GM12878 (cell line): ENCODE measurements around the gene MCM6.

ENCODE experiments used
- BCL11A ChIP-seq: IDR thresholded peaks from 2 replicates; pipeline ENCODE4 v1.6.1; 2011; ENCODE audit warnings: low read depth, low read length
- BHLHE40 ChIP-seq, 2 experiments: fragments of 450-650 bp in 1 of 2; IDR thresholded peaks; 2 replicates each; pipeline ENCODE4 v1.6.1; 2011 to 2017; ENCODE audit warnings: low read depth in 2 of 2, borderline replicate concordance in 1 of 2, improper control_type of control experiment in 1 of 2, low read length in 1 of 2, mild to moderate bottlenecking in 1 of 2
- CREB1 ChIP-seq: IDR thresholded peaks from 2 replicates; pipeline ENCODE4 v1.6.1; 2012; ENCODE audit warnings: low read depth, mild to moderate bottlenecking, inconsistent platforms
- ETV6 ChIP-seq, 2 experiments: fragments of 450-650 bp in 1 of 2; IDR thresholded peaks in 1 of 2; conservative IDR thresholded peaks in 1 of 2; 2 replicates each; pipeline ENCODE4 v1.6.1; 2014; ENCODE audit warnings: antibody characterized with exemption in 1 of 2, borderline replicate concordance in 1 of 2, low read depth in 1 of 2, mild to moderate bottlenecking in 1 of 2, moderate library complexity in 1 of 2
- FOXM1 ChIP-seq: IDR thresholded peaks from 2 replicates; pipeline ENCODE4 v1.6.1; 2012; ENCODE audit warnings: low read depth, mild to moderate bottlenecking, inconsistent platforms, low read length, moderate library complexity
- JUND ChIP-seq: IDR thresholded peaks from 2 replicates; pipeline ENCODE4 v1.6.1; 2012; ENCODE audit warnings: low read depth, mild to moderate bottlenecking, low read length, improper control_type of control experiment, moderate library complexity
- POLR2A ChIP-seq: IDR thresholded peaks from 2 replicates; pipeline ENCODE4 v1.6.1; 2011; ENCODE audit warnings: low read depth, mild to moderate bottlenecking, low read length
- POU2F2 ChIP-seq: IDR thresholded peaks from 3 replicates; pipeline ENCODE4 v1.6.1; 2011; ENCODE audit warnings: low read depth, mild to moderate bottlenecking, low read length, borderline replicate concordance
- RFX5 ChIP-seq: IDR thresholded peaks from 2 replicates; pipeline ENCODE4 v1.6.1; 2011; ENCODE audit warnings: low read depth, low read length, improper control_type of control experiment
- ZNF384 ChIP-seq: IDR thresholded peaks from 2 replicates; pipeline ENCODE4 v1.6.1; 2012; ENCODE audit warnings: low read depth, mild to moderate bottlenecking, low read length, improper control_type of control experiment, borderline replicate concordance
- TF ChIP-seq, protein P1 (sequence below), 3 experiments: IDR thresholded peaks in 2 of 3; conservative IDR thresholded peaks in 1 of 3; 2 replicates each; pipeline ENCODE4 v1.5.1; 2011; ENCODE audit warnings: low read depth in 3 of 3, low read length in 3 of 3, mild to moderate bottlenecking in 3 of 3, control low read depth in 2 of 3, moderate library complexity in 2 of 3, inconsistent platforms in 1 of 3, mixed read lengths in 1 of 3; ENCODE audit not compliant: control insufficient read depth in 2 of 3, insufficient read depth in 1 of 3; ENCODE audit errors: extremely low read depth in 1 of 3
- TF ChIP-seq, protein P2 (sequence below): IDR thresholded peaks from 2 replicates; pipeline ENCODE4 v1.6.1; 2012; ENCODE audit warnings: improper control_type of control experiment, low read depth, low read length; ENCODE audit not compliant: insufficient replicate concordance
- TF ChIP-seq, protein P3 (sequence below): fragments of 450-650 bp; formaldehyde crosslinking; IDR thresholded peaks from 2 replicates; pipeline ENCODE4 v1.5.0; 2022; ENCODE audit warnings: mild to moderate bottlenecking, missing genetic modification characterization

DNA sequence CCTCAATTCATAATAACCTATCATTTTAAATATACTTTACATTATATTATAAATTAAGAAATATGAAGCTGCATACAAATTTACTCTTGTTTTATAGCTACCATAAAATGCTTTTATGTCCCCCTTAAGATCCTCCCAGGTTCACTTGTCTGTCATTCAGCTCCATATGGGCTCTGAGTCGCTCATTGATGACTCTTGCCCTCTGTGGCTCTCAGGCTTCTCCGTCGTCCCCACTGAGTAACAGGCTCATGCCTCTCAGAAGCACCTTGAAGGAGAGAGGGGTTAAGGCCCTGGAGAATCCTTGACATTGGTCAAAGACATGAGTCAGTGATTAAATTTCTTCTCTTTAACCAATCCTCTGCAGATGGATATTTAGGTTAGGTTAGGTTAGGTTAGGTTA is 6.2 kb upstream of the MCM6 start:
- TF ChIP-seq FOXM1 (no peak), CREB1 (no peak), ZNF384 (no peak), RFX5 (no peak), POU2F2 (no peak), JUND (no peak), ETV6 (conservative IDR thresholded peaks at IDR 0.05 in 1 of 2, IDR thresholded peaks at IDR 0.05 in 1 of 2; ENCODE audit: borderline replicate concordance in 1 of 2, low read depth in 1 of 2) (no peak), POLR2A (no peak), BCL11A (no peak), BHLHE40 (IDR thresholded peaks at IDR 0.05; ENCODE audit: borderline replicate concordance in 1 of 2, low read depth in 2 of 2, low read length in 1 of 2) (no peak)
- TF ChIP-seq, protein P1, sequence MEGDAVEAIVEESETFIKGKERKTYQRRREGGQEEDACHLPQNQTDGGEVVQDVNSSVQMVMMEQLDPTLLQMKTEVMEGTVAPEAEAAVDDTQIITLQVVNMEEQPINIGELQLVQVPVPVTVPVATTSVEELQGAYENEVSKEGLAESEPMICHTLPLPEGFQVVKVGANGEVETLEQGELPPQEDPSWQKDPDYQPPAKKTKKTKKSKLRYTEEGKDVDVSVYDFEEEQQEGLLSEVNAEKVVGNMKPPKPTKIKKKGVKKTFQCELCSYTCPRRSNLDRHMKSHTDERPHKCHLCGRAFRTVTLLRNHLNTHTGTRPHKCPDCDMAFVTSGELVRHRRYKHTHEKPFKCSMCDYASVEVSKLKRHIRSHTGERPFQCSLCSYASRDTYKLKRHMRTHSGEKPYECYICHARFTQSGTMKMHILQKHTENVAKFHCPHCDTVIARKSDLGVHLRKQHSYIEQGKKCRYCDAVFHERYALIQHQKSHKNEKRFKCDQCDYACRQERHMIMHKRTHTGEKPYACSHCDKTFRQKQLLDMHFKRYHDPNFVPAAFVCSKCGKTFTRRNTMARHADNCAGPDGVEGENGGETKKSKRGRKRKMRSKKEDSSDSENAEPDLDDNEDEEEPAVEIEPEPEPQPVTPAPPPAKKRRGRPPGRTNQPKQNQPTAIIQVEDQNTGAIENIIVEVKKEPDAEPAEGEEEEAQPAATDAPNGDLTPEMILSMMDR (IDR thresholded peaks at IDR 0.05 in 2 of 3, conservative IDR thresholded peaks at IDR 0.05 in 1 of 3; ENCODE audit: control insufficient read depth in 2 of 3, extremely low read depth in 1 of 3, insufficient read depth in 1 of 3, low read depth in 3 of 3, low read length in 3 of 3), result no peak
- TF ChIP-seq, protein P2, sequence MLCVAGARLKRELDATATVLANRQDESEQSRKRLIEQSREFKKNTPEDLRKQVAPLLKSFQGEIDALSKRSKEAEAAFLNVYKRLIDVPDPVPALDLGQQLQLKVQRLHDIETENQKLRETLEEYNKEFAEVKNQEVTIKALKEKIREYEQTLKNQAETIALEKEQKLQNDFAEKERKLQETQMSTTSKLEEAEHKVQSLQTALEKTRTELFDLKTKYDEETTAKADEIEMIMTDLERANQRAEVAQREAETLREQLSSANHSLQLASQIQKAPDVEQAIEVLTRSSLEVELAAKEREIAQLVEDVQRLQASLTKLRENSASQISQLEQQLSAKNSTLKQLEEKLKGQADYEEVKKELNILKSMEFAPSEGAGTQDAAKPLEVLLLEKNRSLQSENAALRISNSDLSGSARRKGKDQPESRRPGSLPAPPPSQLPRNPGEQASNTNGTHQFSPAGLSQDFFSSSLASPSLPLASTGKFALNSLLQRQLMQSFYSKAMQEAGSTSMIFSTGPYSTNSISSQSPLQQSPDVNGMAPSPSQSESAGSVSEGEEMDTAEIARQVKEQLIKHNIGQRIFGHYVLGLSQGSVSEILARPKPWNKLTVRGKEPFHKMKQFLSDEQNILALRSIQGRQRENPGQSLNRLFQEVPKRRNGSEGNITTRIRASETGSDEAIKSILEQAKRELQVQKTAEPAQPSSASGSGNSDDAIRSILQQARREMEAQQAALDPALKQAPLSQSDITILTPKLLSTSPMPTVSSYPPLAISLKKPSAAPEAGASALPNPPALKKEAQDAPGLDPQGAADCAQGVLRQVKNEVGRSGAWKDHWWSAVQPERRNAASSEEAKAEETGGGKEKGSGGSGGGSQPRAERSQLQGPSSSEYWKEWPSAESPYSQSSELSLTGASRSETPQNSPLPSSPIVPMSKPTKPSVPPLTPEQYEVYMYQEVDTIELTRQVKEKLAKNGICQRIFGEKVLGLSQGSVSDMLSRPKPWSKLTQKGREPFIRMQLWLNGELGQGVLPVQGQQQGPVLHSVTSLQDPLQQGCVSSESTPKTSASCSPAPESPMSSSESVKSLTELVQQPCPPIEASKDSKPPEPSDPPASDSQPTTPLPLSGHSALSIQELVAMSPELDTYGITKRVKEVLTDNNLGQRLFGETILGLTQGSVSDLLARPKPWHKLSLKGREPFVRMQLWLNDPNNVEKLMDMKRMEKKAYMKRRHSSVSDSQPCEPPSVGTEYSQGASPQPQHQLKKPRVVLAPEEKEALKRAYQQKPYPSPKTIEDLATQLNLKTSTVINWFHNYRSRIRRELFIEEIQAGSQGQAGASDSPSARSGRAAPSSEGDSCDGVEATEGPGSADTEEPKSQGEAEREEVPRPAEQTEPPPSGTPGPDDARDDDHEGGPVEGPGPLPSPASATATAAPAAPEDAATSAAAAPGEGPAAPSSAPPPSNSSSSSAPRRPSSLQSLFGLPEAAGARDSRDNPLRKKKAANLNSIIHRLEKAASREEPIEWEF, result no peak
- TF ChIP-seq, protein P3, sequence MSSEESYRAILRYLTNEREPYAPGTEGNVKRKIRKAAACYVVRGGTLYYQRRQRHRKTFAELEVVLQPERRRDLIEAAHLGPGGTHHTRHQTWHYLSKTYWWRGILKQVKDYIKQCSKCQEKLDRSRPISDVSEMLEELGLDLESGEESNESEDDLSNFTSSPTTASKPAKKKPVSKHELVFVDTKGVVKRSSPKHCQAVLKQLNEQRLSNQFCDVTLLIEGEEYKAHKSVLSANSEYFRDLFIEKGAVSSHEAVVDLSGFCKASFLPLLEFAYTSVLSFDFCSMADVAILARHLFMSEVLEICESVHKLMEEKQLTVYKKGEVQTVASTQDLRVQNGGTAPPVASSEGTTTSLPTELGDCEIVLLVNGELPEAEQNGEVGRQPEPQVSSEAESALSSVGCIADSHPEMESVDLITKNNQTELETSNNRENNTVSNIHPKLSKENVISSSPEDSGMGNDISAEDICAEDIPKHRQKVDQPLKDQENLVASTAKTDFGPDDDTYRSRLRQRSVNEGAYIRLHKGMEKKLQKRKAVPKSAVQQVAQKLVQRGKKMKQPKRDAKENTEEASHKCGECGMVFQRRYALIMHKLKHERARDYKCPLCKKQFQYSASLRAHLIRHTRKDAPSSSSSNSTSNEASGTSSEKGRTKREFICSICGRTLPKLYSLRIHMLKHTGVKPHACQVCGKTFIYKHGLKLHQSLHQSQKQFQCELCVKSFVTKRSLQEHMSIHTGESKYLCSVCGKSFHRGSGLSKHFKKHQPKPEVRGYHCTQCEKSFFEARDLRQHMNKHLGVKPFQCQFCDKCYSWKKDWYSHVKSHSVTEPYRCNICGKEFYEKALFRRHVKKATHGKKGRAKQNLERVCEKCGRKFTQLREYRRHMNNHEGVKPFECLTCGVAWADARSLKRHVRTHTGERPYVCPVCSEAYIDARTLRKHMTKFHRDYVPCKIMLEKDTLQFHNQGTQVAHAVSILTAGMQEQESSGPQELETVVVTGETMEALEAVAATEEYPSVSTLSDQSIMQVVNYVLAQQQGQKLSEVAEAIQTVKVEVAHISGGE (CRISPR knock-in tag), result no peak
